HG02938 (cell line): ENCODE data around the gene HSD3B2.

ENCODE experiments used
- ATAC-seq: cut with Tn5 transposase; IDR thresholded peaks from one replicate; pipeline ENCODE4 v1.9.1; 2021; ENCODE audit warnings: mild to moderate bottlenecking, moderate library complexity; ENCODE audit not compliant: unreplicated experiment

HSD3B2 gene

GRCh38 chr1:119452091-119452490 lies 37.1 kb downstream of the HSD3B2 start:
- ATAC-seq, result no peak

GRCh38 chr1:119453021-119453420 lies 38.1 kb downstream of the HSD3B2 start:
- no peak for ATAC-seq

- ATAC-seq, result no peak
Measured at GRCh38 chr1:119462964-119463363, 48.0 kb downstream of the HSD3B2 start.

- no peak for ATAC-seq
Measured at GRCh38 chr1:119463569-119463968, 48.6 kb downstream of the HSD3B2 start.

- no peak for ATAC-seq
Measured at GRCh38 chr1:119466445-119466844, 51.5 kb downstream of the HSD3B2 start.

- ATAC-seq, result no peak
Measured at GRCh38 chr1:119467219-119467618, 52.3 kb downstream of the HSD3B2 start.

GRCh38 chr1:119467857-119468668 lies 53.1 kb downstream of the HSD3B2 start:
- ATAC-seq, result no peak

- ATAC-seq, result no peak
Measured at GRCh38 chr1:119469741-119470140, 54.8 kb downstream of the HSD3B2 start.

GRCh38 chr1:119470377-119470776 lies 55.4 kb downstream of the HSD3B2 start:
- no peak for ATAC-seq

GRCh38 chr1:119470958-119471357 lies 56.0 kb downstream of the HSD3B2 start:
- no peak for ATAC-seq

- ATAC-seq, result no peak
Measured at GRCh38 chr1:119471566-119471965, 56.6 kb downstream of the HSD3B2 start.

- no peak for ATAC-seq
Measured at GRCh38 chr1:119472080-119472818, 57.3 kb downstream of the HSD3B2 start.
